GM12878 (cell line): Measurements from ENCODE around the gene IRF2. TPM values are rescaled to one million over a fixed set of nuclear protein-coding genes. Genes with fewer than 3 reads are reported as not detected.

Experiments used
- ATAC-seq: fragments of 200-7000 bp; cut with Tn5 transposase; 3 replicates; pipeline ENCODE4 v1.9.1; 2020; ENCODE audit warnings: mild to moderate bottlenecking, moderate library complexity
- BruUV-seq: library from RNA; stranded (reverse); fragments of 400-500 nt; replicated peaks from 2 replicates; lab custom pipeline; 2021; lab: Mats Ljungman, UMichigan
- CTCF ChIA-PET: fragments of 300-600 bp; sonication (Branson Sonifier 250); formaldehyde crosslinking; extraction: SDS; loops from one replicate; lab custom pipeline; 2021; ENCODE audit warnings: inconsistent platforms; lab: Yijun Ruan, JAX
- POLR2A ChIA-PET: fragments of 350-600 bp; formaldehyde crosslinking; extraction: SDS; loops from one replicate; lab custom pipeline; 2021; ENCODE audit warnings: inconsistent platforms; lab: Charles Lee
- RAD21 ChIA-PET: fragments of 300-600 bp; sonication (Branson Sonifier 250); formaldehyde crosslinking; loops from one replicate; lab custom pipeline; 2023; ENCODE audit warnings: antibody characterized with exemption; ENCODE audit not compliant: unreplicated experiment; lab: Charles Lee
- SMC1A ChIA-PET: fragments of 300-600 bp; sonication (Branson Sonifier 250); formaldehyde crosslinking; loops from one replicate; lab custom pipeline; 2023; ENCODE audit not compliant: unreplicated experiment, uncharacterized antibody; lab: Charles Lee
- DNase-seq: peaks from one replicate; pipeline ENCODE4 v3.0.0-alpha.2; 2011; ENCODE audit warnings: low read depth, low spot score
- FAIRE-seq: peaks from 3 replicates; lab custom pipeline; 2011; peaks lifted over from hg19 to GRCh38; lab: Jason Lieb, UNC
- H2AFZ ChIP-seq: 2 replicates; pipeline ENCODE4 v1.6.0; 2011; ENCODE audit warnings: low read depth, low read length, control low read depth; ENCODE audit not compliant: control insufficient read depth
- H3K27ac ChIP-seq: 2 replicates; pipeline ENCODE4 v1.5.1; 2011; ENCODE audit warnings: control low read depth; ENCODE audit not compliant: control insufficient read depth, insufficient read depth
- H3K27me3 ChIP-seq, 2 experiments: replicated peaks in 1 of 2; 2 replicates each; pipeline versions ENCODE4 v1.6.0 to v1.6.1; 2011; ENCODE audit warnings: low read length in 1 of 2; ENCODE audit not compliant: control insufficient read depth in 2 of 2, insufficient read depth in 2 of 2
- H3K36me3 ChIP-seq, 2 experiments: 2 replicates each; pipeline ENCODE4 v1.5.1; 2011; ENCODE audit warnings: low read length in 1 of 2; ENCODE audit not compliant: control insufficient read depth in 2 of 2, insufficient read depth in 2 of 2
- H3K4me1 ChIP-seq: 2 replicates; pipeline ENCODE4 v1.6.1; 2011; ENCODE audit warnings: mild to moderate bottlenecking, low read length, moderate library complexity, mixed read lengths; ENCODE audit not compliant: control insufficient read depth, insufficient read depth
- H3K4me2 ChIP-seq: 2 replicates; pipeline ENCODE4 v1.6.0; 2011; ENCODE audit warnings: control low read depth; ENCODE audit not compliant: control insufficient read depth, insufficient read depth
- H3K4me3 ChIP-seq: fragments of 200-600 bp; sonication (generic); 2 replicates; pipeline ENCODE4 v1.5.1; 2016
- H3K79me2 ChIP-seq: 2 replicates; pipeline ENCODE4 v1.6.0; 2011; ENCODE audit warnings: low read length; ENCODE audit not compliant: control insufficient read depth, insufficient read depth
- H3K9ac ChIP-seq: 2 replicates; pipeline ENCODE4 v1.8.0; 2011; ENCODE audit warnings: low read length, control low read depth, mixed read lengths; ENCODE audit not compliant: control insufficient read depth, insufficient read depth
- H3K9me3 ChIP-seq: replicated peaks from 3 replicates; pipeline ENCODE4 v1.5.1; 2011; ENCODE audit warnings: mild to moderate bottlenecking, low read length; ENCODE audit not compliant: control insufficient read depth, insufficient read depth
- H4K20me1 ChIP-seq: 2 replicates; pipeline ENCODE4 v1.6.0; 2011; ENCODE audit not compliant: control insufficient read depth, insufficient read depth
- ATF2 ChIP-seq: IDR thresholded peaks from 2 replicates; pipeline ENCODE4 v1.6.1; 2012; ENCODE audit warnings: low read length, inconsistent platforms
- BCLAF1 ChIP-seq: fragments of 450-650 bp; IDR thresholded peaks from 2 replicates; pipeline ENCODE4 v1.6.1; 2017; ENCODE audit warnings: antibody characterized with exemption, mild to moderate bottlenecking, moderate library complexity
- CREM ChIP-seq: IDR thresholded peaks from 2 replicates; pipeline ENCODE4 v1.6.1; 2014; ENCODE audit warnings: antibody characterized with exemption, low read depth
- FOXM1 ChIP-seq: IDR thresholded peaks from 2 replicates; pipeline ENCODE4 v1.6.1; 2012; ENCODE audit warnings: low read depth, mild to moderate bottlenecking, inconsistent platforms, low read length, moderate library complexity
- IRF3 ChIP-seq: fragments of 450-650 bp; IDR thresholded peaks from 2 replicates; pipeline ENCODE4 v1.6.1; 2014; ENCODE audit warnings: mild to moderate bottlenecking
- LARP7 ChIP-seq: fragments of 450-650 bp; IDR thresholded peaks from 2 replicates; pipeline ENCODE4 v1.6.1; 2017; ENCODE audit warnings: mild to moderate bottlenecking
- MLLT1 ChIP-seq: fragments of 450-650 bp; IDR thresholded peaks from 2 replicates; pipeline ENCODE4 v1.6.1; 2016; ENCODE audit warnings: mild to moderate bottlenecking
- PAX8 ChIP-seq: fragments of 450-650 bp; IDR thresholded peaks from 2 replicates; pipeline ENCODE4 v1.6.1; 2017; ENCODE audit warnings: mild to moderate bottlenecking, moderate library complexity
- ZNF592 ChIP-seq: fragments of 450-650 bp; IDR thresholded peaks from 2 replicates; pipeline ENCODE4 v1.6.1; 2017; ENCODE audit warnings: mild to moderate bottlenecking, moderate library complexity
- WGBS: methylation state at CpG from one replicate; pipeline ENCODE4 v1.1.6; 2016; ENCODE audit warnings: low lambda C conversion rate; ENCODE audit not compliant: insufficient replicate concordance, insufficient coverage; ENCODE audit errors: missing lambda C conversion rate; 5-methylcytosine and 5-hydroxymethylcytosine counted together
- in situ Hi-C: fragments of 300-500 bp; cut with MboI; formaldehyde crosslinking; loops from 9 replicates; pipeline ENCODE4 v1.14.3; 2018; ENCODE audit warnings: mixed read lengths
- intact Hi-C: fragments of 100-400 bp; cut with micrococcal nuclease; formaldehyde crosslinking; loops from one replicate; pipeline ENCODE4 v1.14.2; 2022; ENCODE audit not compliant: unreplicated experiment
- polyA plus RNA-seq, 11 experiments: library from polyadenylated mRNA; depleted of rRNA in 4 of 11; unstranded in 6 of 11; stranded (reverse) in 5 of 11; fragments of >200 nt; fragmentation: Nextera tagmentation in 4 of 11; fragmentation: Illumina TruSeq in 1 of 11; extraction: Ambion mirVana in 4 of 11; extraction: Trizol in 1 of 11; gene quantifications; 1 replicate in 1 of 11; 2 replicates in 10 of 11; pipeline versions ENCODE4 v1.2.1 to v1.2.3, GENCODE V29; 2011 to 2016; ENCODE audit warnings: inconsistent platforms in 2 of 11, missing spikeins in 2 of 11, low read depth in 1 of 11
- total RNA-seq, 4 experiments: library from RNA; depleted of rRNA in 3 of 4; stranded (reverse); fragments of >200 nt in 3 of 4; fragmentation: Illumina TruSeq in 1 of 4; extraction: Trizol in 1 of 4; gene quantifications; 2 replicates each; pipeline versions ENCODE4 v1.2.1 to v1.2.3, GENCODE V29; 2013 to 2021

The IRF2 gene
- total and polyA plus RNA-seq, 10 of the 15 experiments (the other 5 are each of a cell fraction or from before 2014, with no cell fraction given) = 45.1 to 99.3 (median 58.9) TPM

GRCh38 chr4:184346682-184347081 is 127.7 kb downstream of the IRF2 start:
- H3K4me1 ChIP-seq = peaks cover 63% of the 10 kb centered on the region
- no TSS peak for BruUV-seq
- CTCF ChIA-PET = interaction anchor here (1.1 to 13.5 kb wide), 11 partner anchors 10 to 189 kb away, joined by 3 to 166 read pairs (median 22); no protein-coding TSS in a partner anchor

More at GRCh38 chr4:184346682-184347081, 127.7 kb downstream of the IRF2 start:
- Histone ChIP-seq H3K36me3 (no peaks in the 10 kb centered on the region; a peak in 3 of 4 replicates), H3K27me3 (no peaks in the 10 kb centered on the region), H2AFZ (no peak overlapping the region), H3K4me2 (peak overlapping the region; percentile 94), H3K4me3 (peak overlapping the region; percentile 32; the same call in 1 of the 2 replicates), H4K20me1 (no peaks in the 10 kb centered on the region), H3K9ac (peak overlapping the region; percentile 90), H3K27ac (peak overlapping the region; percentile 99), H3K79me2 (peaks cover 85% of the 10 kb centered on the region), H3K9me3 (no peaks in the 10 kb centered on the region; the same call in 2 of the 3 replicates)
- ChIA-PET POLR2A (interaction anchor here (0.6 to 16.9 kb wide), 12 partner anchors 12 to 189 kb away, joined by 3 to 445 read pairs (median 28); partner anchors contain the start of gene IRF2), SMC1A (interaction anchor here (0.8 to 17.5 kb wide), 20 partner anchors 9 to 387 kb away, joined by 3 to 411 read pairs (median 9); partner anchors contain the start of genes CENPU and PRIMPOL), RAD21 (interaction anchor here (1.0 to 14.9 kb wide), 17 partner anchors 16 to 302 kb away, joined by 3 to 419 read pairs (median 19); partner anchors contain the start of gene IRF2)
- 22% methylated on average over 2 of the region's 2 CpGs for WGBS
- intact Hi-C loops (loop anchor here (1.0 kb wide), 4 partner anchors 18 to 78 kb away; no protein-coding TSS in a partner anchor), in situ Hi-C loops (loop anchor here (5.0 kb wide), 2 partner anchors 64 to 126 kb away; partner anchors contain the start of gene IRF2)
- FAIRE-seq (no peak), ATAC-seq (no peak), DNase-seq (no peak)
- TF ChIP-seq FOXM1 (no peak), CREM (no peak), ATF2 (no peak), PAX8 (0 out of 2 replicates have a peak, but pooled peaks have one; percentile 12), LARP7 (no peak), BCLAF1 (no peak), IRF3 (no peak), ZNF592 (0 out of 2 replicates have a peak, but pooled peaks have one; percentile 8), MLLT1 (0 out of 2 replicates have a peak, but pooled peaks have one; percentile 4)
